ENCODE data around the gene REXO1. TPM values are rescaled to one million over a fixed set of nuclear protein-coding genes. Genes with fewer than 3 reads are reported as not detected.

REXO1 gene
- total RNA-seq, 1 experiment from 2014 or later, result 52.2 TPM

GRCh38 chr19:1807030-1807694 is 41.1 kb downstream of the REXO1 start:
- CTCF ChIA-PET, result no interaction called here
- Histone ChIP-seq H4K20me1 (ENCODE audit: insufficient read depth) (no peaks in the 10 kb centered on the region), H2AFZ (ENCODE audit: low read depth, low read length, poor library complexity, severe bottlenecking) (no peak overlapping the region), H3K36me3 (ENCODE audit: control insufficient read depth in 1 of 2, insufficient read depth in 2 of 2, low read length in 2 of 2) (no peaks in the 10 kb centered on the region; a peak in 1 of 4 replicates), H3K4me1 (ENCODE audit: control insufficient read depth in 1 of 2, insufficient read depth in 2 of 2, low read length in 2 of 2) (peaks cover 12 to 21% of the 10 kb centered on the region in 2 experiments), H3K79me2 (ENCODE audit: insufficient read depth, low read length) (no peaks in the 10 kb centered on the region), H3K9me3 (ENCODE audit: control insufficient read depth in 1 of 2, insufficient read depth in 1 of 2, low read depth in 1 of 2, low read length in 2 of 2) (no peaks in the 10 kb centered on the region), H3K27me3 (ENCODE audit: insufficient read depth, low read length) (no peaks in the 10 kb centered on the region), H3K4me2 (ENCODE audit: low read length) (no peak overlapping the region), H3K9ac (ENCODE audit: low read length) (no peak overlapping the region), H3K9me2 (ENCODE audit: insufficient read depth) (no peaks in the 10 kb centered on the region), H3K4me3 (replicated peaks in 1 of 2; ENCODE audit: low read depth in 1 of 2, low read length in 2 of 2) (no peak overlapping the region), H3K27ac (ENCODE audit: low read depth, low read length) (no peak overlapping the region)
- BruUV-seq (replicated peaks), result no TSS peak
- DNase-seq (ENCODE audit: low read depth, low spot score), result no peak
- TF ChIP-seq JUND (IDR thresholded peaks at IDR 0.05) (no peak), POLR2A (IDR thresholded peaks at IDR 0.05; ENCODE audit: borderline replicate concordance, extremely low read depth, insufficient read depth, insufficient read length) (no peak), CBX3 (IDR thresholded peaks at IDR 0.05; ENCODE audit: low read depth) (no peak), ZNF274 (IDR thresholded peaks at IDR 0.05; ENCODE audit: low read depth, low read length) (no peak), SRF (IDR thresholded peaks at IDR 0.05; ENCODE audit: low read depth) (no peak), ZFX (IDR thresholded peaks at IDR 0.05) (no peak), EZH2 (IDR thresholded peaks at IDR 0.05) (no peak), MAX (IDR thresholded peaks at IDR 0.05) (no peak), CEBPB (IDR thresholded peaks at IDR 0.05; ENCODE audit: low read depth) (no peak), ATF3 (IDR thresholded peaks at IDR 0.05) (no peak), YY1 (IDR thresholded peaks at IDR 0.05; ENCODE audit: extremely low read depth, insufficient replicate concordance, low read depth, low read length) (no peak), RAD21 (IDR thresholded peaks at IDR 0.05; ENCODE audit: low read depth) (no peak), ELF1 (IDR thresholded peaks at IDR 0.05; ENCODE audit: borderline replicate concordance, low read depth) (no peak), POLR2AphosphoS5 (IDR thresholded peaks at IDR 0.05; ENCODE audit: low read depth, low read length) (no peak), SP1 (IDR thresholded peaks at IDR 0.05; ENCODE audit: low read depth) (no peak), SIN3A (IDR thresholded peaks at IDR 0.05; ENCODE audit: low read depth) (no peak)
- TF ChIP-seq, protein P1, sequence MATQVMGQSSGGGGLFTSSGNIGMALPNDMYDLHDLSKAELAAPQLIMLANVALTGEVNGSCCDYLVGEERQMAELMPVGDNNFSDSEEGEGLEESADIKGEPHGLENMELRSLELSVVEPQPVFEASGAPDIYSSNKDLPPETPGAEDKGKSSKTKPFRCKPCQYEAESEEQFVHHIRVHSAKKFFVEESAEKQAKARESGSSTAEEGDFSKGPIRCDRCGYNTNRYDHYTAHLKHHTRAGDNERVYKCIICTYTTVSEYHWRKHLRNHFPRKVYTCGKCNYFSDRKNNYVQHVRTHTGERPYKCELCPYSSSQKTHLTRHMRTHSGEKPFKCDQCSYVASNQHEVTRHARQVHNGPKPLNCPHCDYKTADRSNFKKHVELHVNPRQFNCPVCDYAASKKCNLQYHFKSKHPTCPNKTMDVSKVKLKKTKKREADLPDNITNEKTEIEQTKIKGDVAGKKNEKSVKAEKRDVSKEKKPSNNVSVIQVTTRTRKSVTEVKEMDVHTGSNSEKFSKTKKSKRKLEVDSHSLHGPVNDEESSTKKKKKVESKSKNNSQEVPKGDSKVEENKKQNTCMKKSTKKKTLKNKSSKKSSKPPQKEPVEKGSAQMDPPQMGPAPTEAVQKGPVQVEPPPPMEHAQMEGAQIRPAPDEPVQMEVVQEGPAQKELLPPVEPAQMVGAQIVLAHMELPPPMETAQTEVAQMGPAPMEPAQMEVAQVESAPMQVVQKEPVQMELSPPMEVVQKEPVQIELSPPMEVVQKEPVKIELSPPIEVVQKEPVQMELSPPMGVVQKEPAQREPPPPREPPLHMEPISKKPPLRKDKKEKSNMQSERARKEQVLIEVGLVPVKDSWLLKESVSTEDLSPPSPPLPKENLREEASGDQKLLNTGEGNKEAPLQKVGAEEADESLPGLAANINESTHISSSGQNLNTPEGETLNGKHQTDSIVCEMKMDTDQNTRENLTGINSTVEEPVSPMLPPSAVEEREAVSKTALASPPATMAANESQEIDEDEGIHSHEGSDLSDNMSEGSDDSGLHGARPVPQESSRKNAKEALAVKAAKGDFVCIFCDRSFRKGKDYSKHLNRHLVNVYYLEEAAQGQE (IDR thresholded peaks at IDR 0.05; ENCODE audit: low read depth), result no peak
- no peak for ATAC-seq
- intact Hi-C loops (cut with micrococcal nuclease), result no loop called here
- RAD21 ChIA-PET (ENCODE audit: low non-redundant PET in 1 of 2, low total read pairs in 2 of 2, uncharacterized antibody in 2 of 2, unreplicated experiment in 2 of 2), result no interaction called here
- POLR2A ChIA-PET, result no interaction called here
